ENCODE measurements around the gene LY9.

Gene LY9

DNA sequence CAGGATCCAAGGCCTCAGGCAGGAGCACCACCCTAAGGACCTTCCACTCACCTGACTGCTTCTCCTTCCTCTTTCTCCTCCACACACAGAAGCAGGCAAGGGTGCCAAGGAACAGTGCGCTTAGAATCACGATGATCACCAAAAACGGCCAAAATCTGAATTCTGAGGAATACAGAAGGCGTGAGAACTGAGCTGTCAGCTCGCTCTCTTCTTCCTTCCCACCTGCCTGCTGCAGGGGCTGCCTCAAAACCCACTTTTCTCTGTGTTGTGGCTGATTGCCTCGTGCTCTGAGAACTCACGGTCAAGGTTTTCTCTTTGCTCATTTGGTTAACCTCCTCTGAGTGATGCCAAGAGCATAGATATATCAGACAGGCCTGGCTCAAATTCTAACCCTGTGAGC, 42.9 kb downstream of the LY9 start:
- no peak for DNase-seq

DNA sequence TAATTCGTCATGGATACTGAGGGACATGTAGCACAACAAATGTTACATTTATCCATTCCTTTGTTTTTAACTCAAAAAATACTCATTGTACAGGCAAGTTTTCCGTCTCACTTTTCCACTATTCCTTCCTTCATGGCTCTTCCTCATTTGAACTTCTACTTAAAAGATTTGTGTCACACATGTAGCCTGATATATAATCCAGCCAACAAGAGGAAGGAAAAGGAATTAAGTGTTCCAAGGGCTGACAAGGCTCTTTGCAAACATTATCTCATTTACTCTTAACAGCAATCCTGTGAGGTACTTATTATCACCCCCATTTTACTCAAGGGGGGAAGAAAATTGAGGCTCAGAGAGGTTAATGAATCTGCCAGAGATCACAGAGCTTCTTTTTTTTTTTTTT, 43.8 kb downstream of the LY9 start:
- DNase-seq, result no peak

DNA sequence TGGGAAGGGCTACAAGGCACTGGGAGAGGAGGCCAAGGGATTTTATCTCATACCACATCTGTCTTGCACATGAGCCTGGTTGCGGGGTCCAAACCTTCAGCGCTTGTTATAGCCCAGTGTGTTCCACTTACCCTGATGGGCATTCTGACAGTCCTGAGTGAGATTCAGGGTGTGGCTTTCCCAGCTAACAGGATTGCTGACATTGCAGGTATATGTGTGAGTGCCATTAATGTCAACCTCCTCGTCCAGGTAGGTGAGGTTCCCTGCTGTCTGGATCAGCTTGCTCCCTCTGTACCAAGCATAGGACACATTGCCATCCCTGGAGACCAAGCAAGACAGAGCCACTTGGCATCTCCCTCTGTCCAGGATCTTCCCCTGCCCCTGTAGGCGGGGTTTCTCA, 45.1 kb downstream of the LY9 start:
- DNase-seq, result no peak

DNA sequence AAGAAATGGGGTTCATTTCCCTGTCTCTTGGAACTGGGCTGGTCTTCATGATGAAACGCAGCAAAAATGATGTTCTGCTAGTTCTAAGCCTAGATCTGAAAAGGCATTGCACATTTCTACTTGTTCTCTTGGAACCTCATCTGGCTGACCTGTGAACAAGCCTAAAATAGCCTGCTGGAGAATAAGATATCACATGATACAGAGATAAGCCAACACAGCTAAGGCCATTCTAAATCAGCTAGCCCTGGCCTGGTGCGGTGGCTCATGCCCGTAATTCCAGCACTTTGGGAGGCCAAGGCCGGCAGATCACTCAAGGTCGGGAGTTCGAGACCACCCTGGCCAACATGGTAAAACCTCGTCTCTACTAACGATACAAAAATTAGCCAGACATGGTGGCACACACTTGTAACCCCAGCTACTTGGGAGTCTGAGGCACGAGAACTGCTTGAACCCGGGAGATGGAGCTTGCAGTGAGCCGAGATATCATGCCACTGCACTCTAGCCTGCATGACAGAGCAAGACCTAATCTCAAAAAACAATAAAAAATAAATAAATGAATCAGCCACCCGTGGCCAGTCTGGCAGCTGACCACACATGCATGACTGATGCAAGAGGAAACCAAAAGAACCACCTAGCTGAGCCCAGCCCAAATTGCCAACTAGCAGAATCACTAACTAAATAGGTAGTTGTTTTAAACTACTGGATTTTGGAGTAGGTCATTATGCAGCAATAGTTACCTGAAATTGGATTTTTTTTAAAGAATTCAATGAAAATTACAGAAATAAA, 48.7 kb downstream of the LY9 start:
- DNase-seq, result no peak

DNA sequence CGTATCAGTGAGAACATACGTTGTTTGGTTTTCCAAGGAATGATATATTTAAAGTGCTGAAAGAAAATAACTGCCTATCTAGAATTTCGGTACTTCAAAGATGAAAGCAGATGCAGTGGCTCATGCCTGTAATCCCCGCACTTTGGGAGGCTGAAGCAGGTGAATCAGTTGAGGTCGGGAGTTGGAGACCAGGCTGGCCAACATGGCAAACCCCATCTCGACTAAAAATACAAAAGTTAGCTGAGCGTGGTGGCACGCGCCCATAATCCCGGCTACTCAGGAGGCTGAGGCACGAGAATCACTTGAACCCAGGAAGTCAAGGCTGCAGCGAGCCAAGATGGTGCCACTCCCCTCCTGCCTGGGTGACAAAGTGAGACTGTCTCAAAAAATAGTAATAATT, 50.3 kb downstream of the LY9 start:
- no peak for DNase-seq

DNA sequence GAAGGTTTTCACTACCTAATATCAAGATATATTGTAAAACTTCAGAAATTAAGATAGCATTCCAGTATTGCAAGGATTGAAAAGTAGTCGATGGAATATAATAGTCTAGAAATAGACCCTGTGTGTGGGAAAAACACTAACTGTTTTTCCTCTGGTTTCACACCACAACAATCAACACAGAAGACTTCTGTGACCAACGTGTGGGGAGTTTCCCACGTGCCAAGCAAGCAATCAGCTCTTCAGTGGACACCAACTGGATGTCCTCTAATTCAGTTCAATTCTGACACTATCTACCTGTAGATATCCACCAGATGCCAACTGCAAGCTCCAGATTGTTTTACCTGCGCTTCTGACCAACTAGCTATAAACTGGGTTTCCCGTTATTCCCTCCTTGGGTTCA, 54.6 kb downstream of the LY9 start:
- no peak for DNase-seq

DNA sequence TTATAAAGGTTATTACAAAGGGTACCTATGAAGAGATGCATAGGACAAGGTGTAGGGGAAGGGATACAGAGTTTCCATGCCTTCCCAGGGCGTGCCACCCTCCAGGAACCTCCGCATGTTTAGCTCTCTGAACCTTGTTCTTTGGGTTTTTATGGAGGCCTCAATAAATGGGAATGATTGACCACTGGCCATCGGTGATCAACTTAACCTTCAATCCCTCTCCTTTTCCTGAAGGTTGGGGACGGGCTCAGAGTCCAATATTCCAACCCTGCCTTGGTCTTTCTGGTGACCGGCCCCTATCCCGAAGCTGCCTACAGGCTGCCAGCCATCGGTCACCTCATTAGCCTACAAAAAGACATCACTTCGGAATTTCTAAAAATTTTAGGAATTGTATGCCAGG, 55.0 kb downstream of the LY9 start:
- DNase-seq, result no peak

DNA sequence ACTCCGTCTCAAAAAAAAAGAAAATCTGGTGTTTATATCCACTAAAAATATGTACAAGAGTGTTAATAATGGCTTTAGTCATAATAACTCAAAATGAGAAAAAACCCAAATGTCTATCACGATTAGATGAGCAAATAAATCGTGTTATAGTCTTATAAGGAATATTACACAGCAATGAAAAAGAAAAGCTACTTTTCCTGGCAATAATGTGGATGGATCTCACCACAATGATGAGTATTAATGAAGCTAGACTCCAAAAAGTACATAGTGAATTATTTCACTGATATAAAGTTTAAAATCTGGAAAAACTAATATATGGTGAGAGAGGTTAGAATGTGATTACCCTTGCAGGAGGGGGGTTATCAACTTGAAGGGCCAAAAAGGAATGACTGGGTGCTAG, 57.0 kb downstream of the LY9 start:
- DNase-seq, result no peak

DNA sequence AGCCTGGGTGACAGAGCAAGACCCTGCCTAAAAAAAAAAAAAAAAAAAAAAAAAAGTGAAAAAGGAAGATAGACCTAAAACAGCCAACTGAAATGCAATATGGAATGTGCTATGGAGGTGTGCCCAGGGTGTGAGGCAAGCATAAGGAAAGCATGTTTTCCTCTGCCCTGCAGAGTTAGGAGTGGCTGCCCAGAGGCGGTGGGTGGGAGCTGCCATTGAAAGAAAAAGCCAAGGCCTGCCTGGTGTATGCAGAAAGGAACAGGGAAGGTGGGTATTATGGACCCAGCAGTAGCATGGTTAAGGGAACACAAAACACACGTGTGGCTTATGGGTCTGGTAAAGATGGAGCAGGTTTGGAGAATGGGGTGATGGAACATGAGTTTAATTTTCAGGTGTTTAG, 57.8 kb downstream of the LY9 start:
- DNase-seq, result no peak

DNA sequence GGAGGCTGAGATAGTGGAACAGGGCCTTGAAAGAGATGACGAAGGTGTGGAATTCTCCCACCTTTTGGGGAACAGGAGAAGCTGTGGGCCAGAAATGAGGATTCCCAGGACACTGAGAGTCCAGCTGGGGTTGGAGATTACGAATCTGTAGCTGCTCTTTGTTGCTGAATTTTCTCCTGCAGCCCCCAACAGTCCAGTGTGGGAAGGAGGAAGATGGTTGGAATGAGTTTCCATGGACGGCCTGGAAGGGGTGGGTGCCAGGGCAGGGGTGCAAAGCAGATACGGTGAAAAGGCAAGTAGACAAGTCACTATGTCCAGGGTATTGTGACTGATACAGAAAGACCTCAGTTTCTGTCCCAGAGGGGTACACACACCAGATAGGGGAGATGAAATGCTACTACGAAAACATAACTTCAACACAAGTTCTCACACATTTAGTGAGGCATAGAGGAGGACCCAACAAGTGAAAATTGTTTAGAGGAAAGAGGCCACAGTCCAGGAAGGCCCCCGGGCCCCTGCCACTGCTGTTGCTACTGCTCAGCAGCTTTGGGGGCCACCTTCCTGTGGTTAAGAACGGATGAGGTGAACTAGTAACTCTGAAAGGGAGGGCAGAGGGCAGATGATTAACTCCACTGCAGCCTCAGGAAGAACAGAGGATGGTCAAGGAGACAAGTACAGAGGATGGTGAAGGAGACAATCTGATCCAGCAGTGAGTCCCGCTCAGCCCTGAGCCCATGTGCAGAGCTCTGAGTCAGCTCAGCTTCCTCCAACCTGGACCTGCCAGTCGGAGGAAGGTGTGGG, 59.4 kb downstream of the LY9 start:
- DNase-seq, result no peak

DNA sequence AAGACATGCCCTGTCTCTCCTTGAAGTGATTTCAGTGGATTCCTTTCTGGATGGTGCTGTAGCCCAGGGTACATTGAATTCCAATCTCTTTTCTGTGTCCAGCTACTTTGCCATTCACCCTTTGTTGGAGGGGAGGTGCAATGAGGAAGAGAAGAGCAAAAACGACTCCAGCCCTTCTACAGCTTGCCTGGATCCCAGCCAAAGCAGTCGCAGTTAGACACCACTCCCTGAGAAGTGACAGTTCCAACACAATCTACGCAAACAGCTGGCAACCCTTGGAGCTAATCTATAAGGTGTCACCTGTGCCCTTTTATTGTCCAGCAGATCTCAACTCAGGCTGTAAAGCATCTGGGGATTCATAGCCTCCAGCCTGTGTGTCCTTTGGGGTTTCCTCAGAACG, 62.1 kb downstream of the LY9 start:
- DNase-seq, result no peak

DNA sequence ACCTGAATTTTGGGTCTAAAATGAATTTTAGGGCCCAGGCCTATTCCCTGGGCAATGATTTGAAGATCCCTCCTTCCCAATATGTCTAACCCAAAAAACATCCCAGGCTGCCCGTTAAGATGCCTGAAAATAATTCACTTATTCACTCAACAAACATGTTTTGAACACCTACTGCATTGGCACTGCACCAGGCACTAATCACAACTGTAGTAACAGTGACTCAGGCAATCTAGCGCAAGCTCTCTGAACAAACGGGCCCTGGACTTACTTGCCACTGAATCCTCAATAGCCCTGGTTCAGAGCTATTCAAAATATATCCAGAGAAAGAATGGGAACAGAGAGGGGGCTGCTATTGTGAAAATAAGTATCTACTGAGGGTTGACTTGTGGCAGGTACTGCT, 62.5 kb downstream of the LY9 start:
- DNase-seq, result no peak

DNA sequence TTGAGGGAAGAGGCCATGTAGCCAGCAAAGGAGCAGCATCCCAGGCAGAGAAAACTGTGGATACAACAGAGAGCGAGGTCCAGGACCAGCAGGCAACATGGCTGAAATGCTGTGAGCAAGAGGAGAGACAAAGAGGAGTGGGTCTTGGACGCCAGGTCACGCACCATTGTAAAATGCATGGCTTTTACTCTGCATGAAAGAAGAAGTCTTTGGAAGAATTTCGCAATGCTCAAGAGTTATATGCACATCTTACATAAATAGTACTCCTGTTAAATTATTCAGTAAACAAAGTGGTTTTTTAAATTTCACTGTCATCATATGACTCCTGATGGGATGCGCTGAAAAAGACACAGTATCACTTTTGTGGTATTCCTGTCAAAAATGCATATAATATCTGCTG, 63.2 kb downstream of the LY9 start:
- DNase-seq, result no peak

DNA sequence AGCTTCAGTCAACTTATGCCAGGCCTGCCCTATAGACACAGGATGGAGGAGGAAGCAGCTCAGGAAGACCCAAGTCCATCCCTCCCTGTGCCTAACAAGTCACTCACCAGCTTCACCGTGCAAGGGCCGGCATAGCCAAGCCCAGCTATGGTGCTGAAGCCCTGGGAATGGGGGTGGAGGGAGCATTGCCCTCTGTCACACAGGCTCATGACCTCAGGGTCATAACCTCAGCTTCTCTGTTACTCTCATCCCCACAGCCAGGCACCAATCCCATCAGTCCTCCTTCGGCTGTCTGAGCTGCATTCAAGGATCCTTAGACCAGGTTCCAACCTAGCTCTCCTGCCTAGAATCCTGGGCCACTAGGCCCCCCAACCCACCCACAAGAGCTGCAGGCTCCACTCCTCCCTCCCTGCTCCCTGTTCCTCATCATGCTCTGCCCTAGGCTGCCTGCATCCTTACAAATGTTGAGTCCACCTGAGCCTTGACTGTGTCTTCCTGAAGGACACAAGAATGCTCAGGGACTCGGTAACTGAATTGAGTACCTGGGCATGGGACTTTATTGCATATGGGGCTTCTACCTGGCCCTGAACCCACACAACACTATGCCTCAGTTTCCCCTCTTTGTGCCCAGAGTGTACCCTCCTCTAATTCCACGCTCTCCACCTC, 65.0 kb downstream of the LY9 start:
- DNase-seq, result no peak

DNA sequence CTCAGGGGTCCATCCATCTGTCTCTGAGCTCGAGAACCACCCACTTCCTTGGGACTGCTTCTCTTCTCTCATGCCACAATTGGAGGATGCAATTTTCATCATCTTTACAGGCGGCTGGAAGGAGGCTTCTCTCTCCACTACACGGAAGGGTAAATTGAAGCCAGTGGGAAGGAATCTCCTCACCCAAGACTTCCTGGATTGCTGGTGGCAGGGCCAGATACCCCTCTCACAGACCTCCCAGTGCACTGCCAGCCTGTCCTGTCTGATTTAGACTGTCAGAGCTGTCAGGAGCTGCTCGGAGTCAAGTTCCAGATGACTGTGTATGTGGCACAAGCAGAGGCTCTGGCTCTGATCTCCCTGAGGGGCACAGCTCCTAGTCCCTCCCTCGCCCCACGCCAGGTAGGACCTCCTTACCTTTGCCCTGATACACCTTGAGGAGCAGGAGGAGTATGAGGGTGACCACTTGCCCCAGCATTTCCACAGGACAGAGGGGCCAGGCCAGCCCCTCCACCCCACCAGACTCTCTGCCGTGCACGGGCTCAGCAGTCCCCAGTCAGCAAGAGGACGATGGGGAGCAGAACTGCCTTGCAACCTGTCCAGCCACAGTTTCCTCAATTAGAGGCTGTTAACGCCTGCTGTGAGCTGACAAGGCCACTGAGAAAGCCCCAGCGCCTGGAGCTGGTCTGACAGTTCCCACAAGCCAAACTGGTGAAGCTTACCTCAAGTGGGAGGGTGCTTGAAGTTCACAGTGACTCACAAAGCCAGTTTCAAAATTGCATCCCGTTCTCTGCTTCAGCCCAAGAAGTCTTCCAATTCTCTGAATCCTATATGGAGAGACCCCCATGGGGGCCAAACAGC, 66.5 kb downstream of the LY9 start, which contains the start of gene CD244:
CD244 (minus strand) TSS at position 685 of the 858 bp plus-strand sequence; CDS start at position 475, 210 bp downstream.
- peak; percentile 41 for DNase-seq

DNA sequence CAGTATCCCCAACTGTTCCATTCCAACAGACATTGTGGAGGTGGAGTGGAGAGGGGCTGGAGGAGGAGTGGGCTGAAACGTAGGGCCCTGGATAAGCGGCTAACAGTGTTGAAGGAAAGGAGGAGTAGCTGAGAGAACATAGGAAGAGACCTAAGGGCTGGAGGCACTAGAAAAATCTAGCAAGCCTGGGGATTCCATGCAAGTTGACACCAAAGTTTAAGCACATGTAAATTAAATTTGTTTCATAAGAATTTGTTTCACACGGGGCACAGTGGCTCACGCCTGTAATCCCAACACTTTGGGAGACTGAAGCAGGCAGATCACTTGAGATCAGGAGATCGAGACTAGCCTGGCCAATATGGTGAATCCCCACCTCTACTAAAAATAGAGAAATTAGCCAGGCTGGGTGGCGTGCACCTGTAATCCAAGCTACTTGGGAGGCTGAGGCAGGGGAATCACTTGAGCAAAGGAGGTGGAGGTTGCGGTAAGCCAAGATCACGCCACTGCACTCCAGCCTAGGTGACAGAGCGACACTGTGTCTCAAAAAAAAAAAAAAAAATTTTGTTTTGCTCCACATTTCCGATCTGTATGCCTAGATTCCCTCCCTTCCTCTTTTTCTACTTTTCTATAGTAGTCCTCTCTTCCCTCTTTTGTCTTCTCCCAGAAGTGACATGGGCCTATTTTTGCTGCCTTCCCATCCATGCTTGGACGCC, 67.2 kb downstream of the LY9 start:
- no peak for DNase-seq

DNA sequence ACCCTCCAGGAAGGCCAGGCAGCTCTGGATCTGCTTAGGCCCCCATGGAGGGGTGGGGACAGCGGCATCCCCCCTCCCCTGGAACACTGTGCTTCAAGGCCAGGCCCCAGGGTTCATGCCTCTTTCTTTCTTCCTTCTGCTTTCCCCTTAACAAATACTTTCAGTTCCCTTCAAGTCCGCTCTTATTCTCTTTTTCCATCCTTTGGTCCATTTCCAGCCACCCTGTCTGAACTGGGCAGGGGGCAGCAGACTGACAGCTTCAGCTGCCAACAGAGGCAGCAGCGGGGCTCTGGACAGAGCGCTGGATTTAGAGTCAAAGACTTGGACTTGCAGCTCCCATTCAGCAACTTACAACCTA, 67.8 kb downstream of the LY9 start:
- no peak for DNase-seq

DNA sequence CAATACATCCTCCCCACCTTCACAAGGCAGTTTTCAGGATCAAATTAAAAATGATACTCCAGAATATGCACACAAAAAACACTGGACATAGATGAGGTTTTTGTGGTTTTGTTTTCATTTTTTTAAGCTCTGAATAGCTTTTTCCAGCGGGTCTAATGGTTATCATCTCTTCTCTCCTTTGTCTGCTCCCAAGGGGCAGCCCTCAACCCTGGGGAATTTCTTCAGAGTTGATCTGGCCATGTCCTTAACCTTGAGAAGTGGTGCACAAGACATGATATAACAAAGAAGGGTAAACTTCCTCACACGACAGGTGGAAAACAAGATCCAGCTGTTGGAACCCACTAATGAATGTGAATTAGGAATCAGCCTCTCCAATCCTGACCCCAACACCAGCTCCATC, 68.2 kb downstream of the LY9 start:
- DNase-seq, result no peak

DNA sequence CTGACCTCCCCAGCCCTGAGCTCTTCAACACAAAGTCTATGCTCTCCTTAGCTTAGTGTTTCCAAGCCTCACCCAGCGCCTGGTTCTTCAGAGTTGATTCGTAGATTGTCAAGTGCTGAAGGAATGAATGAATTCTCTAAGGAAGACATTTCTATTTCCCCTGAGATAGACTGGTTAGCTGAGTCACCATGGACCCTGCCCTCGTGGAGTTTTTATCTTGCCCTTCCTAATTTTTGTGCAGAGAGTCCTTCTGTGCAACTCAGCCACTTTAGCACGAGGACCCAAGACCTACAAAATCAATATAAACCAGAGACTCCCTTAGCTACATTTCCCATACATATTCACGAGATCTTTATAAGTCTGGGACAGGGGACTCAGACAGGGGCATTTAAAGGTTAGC, 69.4 kb downstream of the LY9 start:
- no peak for DNase-seq

DNA sequence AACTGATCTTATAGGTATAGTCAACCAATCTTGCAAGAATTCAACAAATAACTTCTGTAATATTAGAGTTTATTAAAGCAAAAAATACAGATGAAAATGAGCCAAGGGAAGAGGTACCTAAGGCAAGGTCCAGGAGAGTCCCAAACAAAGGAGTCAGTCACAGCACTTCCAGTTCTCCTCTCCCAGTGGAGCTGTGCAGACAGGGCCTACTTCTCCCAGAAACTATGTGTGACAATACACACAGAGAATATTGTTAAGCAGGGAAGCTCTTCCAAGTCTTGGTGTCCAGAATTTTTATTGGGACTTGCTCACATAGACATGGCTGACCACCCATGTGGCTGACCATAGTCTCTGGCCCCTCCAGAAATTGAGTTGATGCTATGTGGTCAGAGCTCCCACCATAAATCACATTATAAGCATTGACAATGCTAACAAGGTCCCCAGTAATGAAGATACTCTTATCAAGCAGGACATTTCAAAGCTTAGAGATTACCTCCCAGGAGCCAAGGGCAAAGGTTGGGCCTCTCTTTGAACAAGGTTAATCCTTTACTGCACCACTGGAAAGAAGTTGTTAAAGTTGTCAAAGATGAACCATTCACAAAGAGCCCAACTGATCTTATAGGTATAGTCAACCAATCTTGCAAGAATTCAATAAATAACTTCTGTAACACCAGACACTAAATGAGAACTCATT, 70.2 kb downstream of the LY9 start:
- DNase-seq, result no peak

DNA sequence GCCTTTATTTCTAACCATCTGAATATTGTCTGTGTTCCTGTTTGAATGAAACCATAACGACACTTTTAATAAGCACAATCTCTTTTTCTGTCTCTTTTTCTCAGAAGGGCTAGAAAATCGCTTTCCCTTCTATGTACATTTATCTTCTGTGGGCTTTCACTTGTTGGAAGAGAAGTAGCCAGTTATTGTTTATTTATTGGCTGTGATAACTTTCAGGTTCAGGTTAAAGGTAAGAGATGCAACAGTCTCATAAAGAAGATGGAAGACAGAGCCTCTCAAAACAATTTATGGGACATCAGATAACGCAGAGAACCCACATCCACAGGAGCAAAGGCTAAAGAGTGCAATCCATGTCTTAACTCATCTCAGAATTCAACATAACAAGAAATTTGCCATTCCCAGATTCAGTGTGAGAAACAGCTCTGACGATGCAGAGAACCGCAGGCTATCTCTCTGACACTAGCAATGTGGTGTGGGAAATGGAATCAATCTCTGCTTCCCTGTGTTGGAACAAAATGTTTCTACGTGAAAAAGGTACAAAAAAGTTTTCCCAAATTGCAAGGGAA, 70.8 kb downstream of the LY9 start:
- no peak for DNase-seq
